Measurements from ENCODE around the gene HNF1A. TPM values are rescaled to one million over a fixed set of nuclear protein-coding genes. Genes with fewer than 3 reads are reported as not detected.
A peak's percentile ranks its signal among the peaks of the same experiment; 100 is the strongest.

HNF1A gene
- total and polyA plus RNA-seq, 9 of the 15 experiments (the other 6 are each of a cell fraction or from before 2014, with no cell fraction given) = not detected

GRCh38 chr12:120977531-120978295 lies 630 bp upstream of the HNF1A start:
- in situ Hi-C loops (cut with MboI) = no loop called here
- ATAC-seq (no peak), DNase-seq (ENCODE audit: extremely low read depth in 1 of 4, low spot score in 3 of 4) (no peak), FAIRE-seq (no peak)
- Histone ChIP-seq H3K27me3 (ENCODE audit: control insufficient read depth in 2 of 2, insufficient read depth in 2 of 2, low read length in 2 of 2) (no peaks in the 10 kb centered on the region), H3K4me2 (ENCODE audit: insufficient read depth, low read length) (no peak overlapping the region), H4K20me1 (replicated peaks; ENCODE audit: control insufficient read depth, insufficient read depth, low read length) (no peaks in the 10 kb centered on the region), H3K4me1 (replicated peaks in 1 of 2; ENCODE audit: control insufficient read depth in 2 of 2, insufficient read depth in 2 of 2, low read length in 2 of 2) (peaks cover 0 to 10% of the 10 kb centered on the region in 2 experiments; a peak in 2 of 5 replicates), H3K9me1 (ENCODE audit: control insufficient read depth, insufficient read depth, low read length) (no peaks in the 10 kb centered on the region), H3K79me2 (ENCODE audit: control insufficient read depth, insufficient read depth, low read length) (no peaks in the 10 kb centered on the region), H3K36me3 (ENCODE audit: control insufficient read depth, insufficient read depth, low read length) (no peaks in the 10 kb centered on the region), H3K9ac (ENCODE audit: insufficient read depth in 1 of 2, low read depth in 2 of 2, low read length in 2 of 2) (no peak overlapping the region), H3K4me3 (no peak overlapping the region), H3K27ac (ENCODE audit: extremely low read depth, low read depth, low read length) (no peak overlapping the region), H3K9me3 (replicated peaks; ENCODE audit: control insufficient read depth, insufficient read depth, low read depth, low read length) (no peaks in the 10 kb centered on the region), H2AFZ (ENCODE audit: low read depth, low read length) (no peak overlapping the region)
- WGBS (ENCODE audit: insufficient coverage, low coverage, missing lambda C conversion rate) = 38% methylated on average over 13 of the region's 14 CpGs
- BruUV-seq (replicated peaks) = no TSS peak
- CTCF ChIA-PET (ENCODE audit: low intra/inter-chr PET ratio) = interaction anchor here (0.6 kb wide), 1 partner anchor 407 kb away, joined by 3 read pairs; no protein-coding TSS in a partner anchor
- intact Hi-C loops (cut with micrococcal nuclease) = no loop called here
- TF ChIP-seq ZNF354B (CRISPR knock-in tag; IDR thresholded peaks at IDR 0.05) (no peak), ZNF143 (CRISPR knock-in tag; IDR thresholded peaks at IDR 0.05) (no peak), TCF15 (CRISPR knock-in tag; IDR thresholded peaks at IDR 0.05) (no peak), CTCFL (IDR thresholded peaks at IDR 0.05; ENCODE audit: borderline replicate concordance, insufficient read depth, low read depth, low read length, poor library complexity, severe bottlenecking) (no peak), BCOR (IDR thresholded peaks at IDR 0.05) (0 out of 2 replicates have a peak, but pooled peaks have one; percentile 8), RHOXF2B (CRISPR knock-in tag; conservative IDR thresholded peaks at IDR 0.05) (no peak), FUS (optimal IDR thresholded peaks at IDR 0.05; ENCODE audit: low read depth, low read length) (no peak), RBM25 (IDR thresholded peaks at IDR 0.05; ENCODE audit: low read depth, low read length, severe bottlenecking) (peak; percentile 48), BRD4 (IDR thresholded peaks at IDR 0.05) (no peak), ZNF740 (CRISPR knock-in tag; IDR thresholded peaks at IDR 0.05) (no peak), ZNF740 (tag; IDR thresholded peaks at IDR 0.05) (no peak), USF2 (CRISPR knock-in tag; IDR thresholded peaks at IDR 0.05) (no peak), TCF7 (IDR thresholded peaks at IDR 0.05; ENCODE audit: borderline replicate concordance) (no peak), MTF1 (CRISPR knock-in tag; IDR thresholded peaks at IDR 0.05; ENCODE audit: borderline replicate concordance) (no peak), ZNF174 (CRISPR knock-in tag; IDR thresholded peaks at IDR 0.05) (no peak)
- POLR2A ChIA-PET = interaction anchor here (0.6 kb wide), 2 partner anchors 55 to 120 kb away, joined by 3 read pairs; no protein-coding TSS in a partner anchor

Data from K562 (cell line).